GM12878 (cell line): ENCODE measurements around the gene TNNT1. TPM values are rescaled to one million over a fixed set of nuclear protein-coding genes. Genes with fewer than 3 reads are reported as not detected.
A peak's percentile ranks its signal among the peaks of the same experiment; 100 is the strongest.

Source experiments
- ATAC-seq: fragments of 200-7000 bp; cut with Tn5 transposase; 3 replicates; pipeline ENCODE4 v1.9.1; 2020; ENCODE audit warnings: mild to moderate bottlenecking, moderate library complexity
- BruUV-seq: library from RNA; stranded (reverse); fragments of 400-500 nt; replicated peaks from 2 replicates; lab custom pipeline; 2021; lab: Mats Ljungman, UMichigan
- CTCF ChIA-PET: fragments of 300-600 bp; sonication (Branson Sonifier 250); formaldehyde crosslinking; extraction: SDS; loops from one replicate; lab custom pipeline; 2021; ENCODE audit warnings: inconsistent platforms; lab: Yijun Ruan, JAX
- POLR2A ChIA-PET: fragments of 350-600 bp; formaldehyde crosslinking; extraction: SDS; loops from one replicate; lab custom pipeline; 2021; ENCODE audit warnings: inconsistent platforms; lab: Charles Lee
- RAD21 ChIA-PET: fragments of 300-600 bp; sonication (Branson Sonifier 250); formaldehyde crosslinking; loops from one replicate; lab custom pipeline; 2023; ENCODE audit warnings: antibody characterized with exemption; ENCODE audit not compliant: unreplicated experiment; lab: Charles Lee
- SMC1A ChIA-PET: fragments of 300-600 bp; sonication (Branson Sonifier 250); formaldehyde crosslinking; loops from one replicate; lab custom pipeline; 2023; ENCODE audit not compliant: unreplicated experiment, uncharacterized antibody; lab: Charles Lee
- DNase-seq: peaks from one replicate; pipeline ENCODE4 v3.0.0-alpha.2; 2011; ENCODE audit warnings: low read depth, low spot score
- FAIRE-seq: peaks from 3 replicates; lab custom pipeline; 2011; peaks lifted over from hg19 to GRCh38; lab: Jason Lieb, UNC
- H2AFZ ChIP-seq: 2 replicates; pipeline ENCODE4 v1.6.0; 2011; ENCODE audit warnings: low read depth, low read length, control low read depth; ENCODE audit not compliant: control insufficient read depth
- H3K27ac ChIP-seq: 2 replicates; pipeline ENCODE4 v1.5.1; 2011; ENCODE audit warnings: control low read depth; ENCODE audit not compliant: control insufficient read depth, insufficient read depth
- H3K27me3 ChIP-seq, 2 experiments: replicated peaks in 1 of 2; 2 replicates each; pipeline versions ENCODE4 v1.6.0 to v1.6.1; 2011; ENCODE audit warnings: low read length in 1 of 2; ENCODE audit not compliant: control insufficient read depth in 2 of 2, insufficient read depth in 2 of 2
- H3K36me3 ChIP-seq, 2 experiments: 2 replicates each; pipeline ENCODE4 v1.5.1; 2011; ENCODE audit warnings: low read length in 1 of 2; ENCODE audit not compliant: control insufficient read depth in 2 of 2, insufficient read depth in 2 of 2
- H3K4me1 ChIP-seq: 2 replicates; pipeline ENCODE4 v1.6.1; 2011; ENCODE audit warnings: mild to moderate bottlenecking, low read length, moderate library complexity, mixed read lengths; ENCODE audit not compliant: control insufficient read depth, insufficient read depth
- H3K4me2 ChIP-seq: 2 replicates; pipeline ENCODE4 v1.6.0; 2011; ENCODE audit warnings: control low read depth; ENCODE audit not compliant: control insufficient read depth, insufficient read depth
- H3K4me3 ChIP-seq: fragments of 200-600 bp; sonication (generic); 2 replicates; pipeline ENCODE4 v1.5.1; 2016
- H3K79me2 ChIP-seq: 2 replicates; pipeline ENCODE4 v1.6.0; 2011; ENCODE audit warnings: low read length; ENCODE audit not compliant: control insufficient read depth, insufficient read depth
- H3K9ac ChIP-seq: 2 replicates; pipeline ENCODE4 v1.8.0; 2011; ENCODE audit warnings: low read length, control low read depth, mixed read lengths; ENCODE audit not compliant: control insufficient read depth, insufficient read depth
- H3K9me3 ChIP-seq: replicated peaks from 3 replicates; pipeline ENCODE4 v1.5.1; 2011; ENCODE audit warnings: mild to moderate bottlenecking, low read length; ENCODE audit not compliant: control insufficient read depth, insufficient read depth
- H4K20me1 ChIP-seq: 2 replicates; pipeline ENCODE4 v1.6.0; 2011; ENCODE audit not compliant: control insufficient read depth, insufficient read depth
- ATF3 ChIP-seq: IDR thresholded peaks from 2 replicates; pipeline ENCODE4 v1.6.1; 2011; ENCODE audit warnings: low read depth, mild to moderate bottlenecking, low read length, moderate library complexity, borderline replicate concordance; ENCODE audit errors: extremely low read depth
- CTCF ChIP-seq, 3 experiments: IDR thresholded peaks in 2 of 3; conservative IDR thresholded peaks in 1 of 3; 2 replicates each; pipeline ENCODE4 v1.5.1; 2011; ENCODE audit warnings: low read depth in 3 of 3, low read length in 3 of 3, mild to moderate bottlenecking in 3 of 3, control low read depth in 2 of 3, moderate library complexity in 2 of 3, inconsistent platforms in 1 of 3, mixed read lengths in 1 of 3; ENCODE audit not compliant: control insufficient read depth in 2 of 3, insufficient read depth in 1 of 3; ENCODE audit errors: extremely low read depth in 1 of 3
- HCFC1 ChIP-seq: fragments of 150-350 bp; IDR thresholded peaks from 2 replicates; pipeline ENCODE4 v1.6.1; 2014; ENCODE audit warnings: low read length
- IRF5 ChIP-seq: fragments of 450-650 bp; IDR thresholded peaks from 2 replicates; pipeline ENCODE4 v1.6.1; 2017; ENCODE audit warnings: borderline replicate concordance
- MTA3 ChIP-seq: IDR thresholded peaks from 2 replicates; pipeline ENCODE4 v1.6.1; 2012; ENCODE audit warnings: low read length, inconsistent platforms, borderline replicate concordance
- POLR2AphosphoS5 ChIP-seq: IDR thresholded peaks from 2 replicates; pipeline ENCODE4 v1.6.1; 2011; ENCODE audit warnings: mild to moderate bottlenecking, low read length, inconsistent platforms
- RB1 ChIP-seq: fragments of 450-650 bp; formaldehyde crosslinking; IDR thresholded peaks from 2 replicates; pipeline ENCODE4 v1.6.1; 2017; ENCODE audit warnings: mild to moderate bottlenecking, borderline replicate concordance
- RBBP5 ChIP-seq: fragments of 200-600 bp; sonication (generic); conservative IDR thresholded peaks from 2 replicates; pipeline ENCODE4 v1.6.1; 2016
- RCOR1 ChIP-seq: conservative IDR thresholded peaks from 2 replicates; pipeline ENCODE4 v1.6.1; 2012; ENCODE audit warnings: low read depth, low read length, improper control_type of control experiment
- SIX5 ChIP-seq: IDR thresholded peaks from 2 replicates; pipeline ENCODE4 v1.6.1; 2011; ENCODE audit warnings: mild to moderate bottlenecking, low read depth, low read length, moderate library complexity; ENCODE audit not compliant: severe bottlenecking
- USF1 ChIP-seq: IDR thresholded peaks from 2 replicates; pipeline ENCODE4 v1.6.1; 2011; ENCODE audit warnings: borderline replicate concordance, low read depth, mild to moderate bottlenecking, moderate library complexity, mixed read lengths, low read length; ENCODE audit not compliant: insufficient read depth; ENCODE audit errors: extremely low read length
- ZBED1 ChIP-seq: IDR thresholded peaks from 2 replicates; pipeline ENCODE4 v1.6.1; 2016; ENCODE audit warnings: borderline replicate concordance
- WGBS: methylation state at CpG from one replicate; pipeline ENCODE4 v1.1.6; 2016; ENCODE audit warnings: low lambda C conversion rate; ENCODE audit not compliant: insufficient replicate concordance, insufficient coverage; ENCODE audit errors: missing lambda C conversion rate; 5-methylcytosine and 5-hydroxymethylcytosine counted together
- in situ Hi-C: fragments of 300-500 bp; cut with MboI; formaldehyde crosslinking; loops from 9 replicates; pipeline ENCODE4 v1.14.3; 2018; ENCODE audit warnings: mixed read lengths
- intact Hi-C: fragments of 100-400 bp; cut with micrococcal nuclease; formaldehyde crosslinking; loops from one replicate; pipeline ENCODE4 v1.14.2; 2022; ENCODE audit not compliant: unreplicated experiment
- polyA plus RNA-seq, 11 experiments: library from polyadenylated mRNA; depleted of rRNA in 4 of 11; unstranded in 6 of 11; stranded (reverse) in 5 of 11; fragments of >200 nt; fragmentation: Nextera tagmentation in 4 of 11; fragmentation: Illumina TruSeq in 1 of 11; extraction: Ambion mirVana in 4 of 11; extraction: Trizol in 1 of 11; gene quantifications; 1 replicate in 1 of 11; 2 replicates in 10 of 11; pipeline versions ENCODE4 v1.2.1 to v1.2.3, GENCODE V29; 2011 to 2016; ENCODE audit warnings: inconsistent platforms in 2 of 11, missing spikeins in 2 of 11, low read depth in 1 of 11
- total RNA-seq, 4 experiments: library from RNA; depleted of rRNA in 3 of 4; stranded (reverse); fragments of >200 nt in 3 of 4; fragmentation: Illumina TruSeq in 1 of 4; extraction: Trizol in 1 of 4; gene quantifications; 2 replicates each; pipeline versions ENCODE4 v1.2.1 to v1.2.3, GENCODE V29; 2013 to 2021

Gene TNNT1
- total and polyA plus RNA-seq, 10 of the 15 experiments (the other 5 are each of a cell fraction or from before 2014, with no cell fraction given), result 0.26 to 0.62 (median 0.37) TPM; not detected in 7

GRCh38 chr19:55165952-55166529 lies 17.0 kb upstream of the TNNT1 start:
- Histone ChIP-seq H3K4me2 (0 out of 2 replicates have a peak overlapping the region, but pooled peaks have one; percentile 34), H3K4me1 (no peaks in the 10 kb centered on the region), H3K9me3 (no peaks in the 10 kb centered on the region), H4K20me1 (no peaks in the 10 kb centered on the region), H3K4me3 (0 out of 2 replicates have a peak overlapping the region, but pooled peaks have one; percentile 34), H3K79me2 (no peaks in the 10 kb centered on the region), H2AFZ (no peak overlapping the region), H3K36me3 (no peaks in the 10 kb centered on the region), H3K27me3 (peaks cover 0 to 3% of the 10 kb centered on the region in 2 experiments; a peak in 1 of 4 replicates), H3K27ac (no peak overlapping the region), H3K9ac (no peak overlapping the region)
- TF ChIP-seq RBBP5 (no peak), SIX5 (peak; percentile 67), POLR2AphosphoS5 (no peak), ZBED1 (no peak), IRF5 (no peak), MTA3 (no peak), HCFC1 (peak; percentile 69), RB1 (no peak), USF1 (peak; percentile 3), ATF3 (no peak), CTCF (IDR thresholded peaks at IDR 0.05 in 2 of 3, conservative IDR thresholded peaks at IDR 0.05 in 1 of 3; ENCODE audit: control insufficient read depth in 2 of 3, extremely low read depth in 1 of 3, insufficient read depth in 1 of 3, low read depth in 3 of 3, low read length in 3 of 3) (peak; percentile 13 to 41 (median 27); a peak in 4 of 6 replicates), RCOR1 (no peak)
- CTCF ChIA-PET, result interaction anchor here (0.5 to 1.0 kb wide), 2 partner anchors 10 to 44 kb away, joined by 3 read pairs; no protein-coding TSS in a partner anchor
- FAIRE-seq (no peak), DNase-seq (no peak), ATAC-seq (peak; percentile 73)
- no TSS peak for BruUV-seq
- RAD21 ChIA-PET, result no interaction called here
- WGBS, result 17% methylated on average over 31 of the region's 34 CpGs
- in situ Hi-C loops (no loop called here), intact Hi-C loops (no loop called here)
- POLR2A ChIA-PET, result no interaction called here
- SMC1A ChIA-PET, result interaction anchor here (1.0 kb wide), 1 partner anchor 10 kb away, joined by 3 read pairs; no protein-coding TSS in a partner anchor
